HEK293T (cell line): Measurements from ENCODE around the gene INPP5D.

Experiments
- CTCF ChIA-PET: fragments of 350-600 bp; formaldehyde crosslinking; extraction: SDS; loops from one replicate; lab custom pipeline; 2021; ENCODE audit warnings: antibody characterized with exemption, inconsistent platforms; lab: Yijun Ruan, JAX
- POLR2A ChIA-PET: fragments of 350-600 bp; formaldehyde crosslinking; extraction: SDS; loops from one replicate; lab custom pipeline; 2020; ENCODE audit warnings: antibody characterized with exemption, inconsistent platforms; lab: Yijun Ruan, JAX
- DNase-seq: peaks from one replicate; pipeline ENCODE4 v3.0.0; 2012; ENCODE audit warnings: mixed read lengths; ENCODE audit errors: extremely low spot score
- ARNT ChIP-seq: fragments of 450-650 bp; IDR thresholded peaks from 2 replicates; pipeline ENCODE4 v1.6.1; 2017; ENCODE audit warnings: mild to moderate bottlenecking
- BHLHE40 ChIP-seq: fragments of 450-650 bp; IDR thresholded peaks from 2 replicates; pipeline ENCODE4 v1.6.1; 2016; ENCODE audit warnings: mild to moderate bottlenecking, moderate library complexity, borderline replicate concordance
- CTBP1 ChIP-seq: fragments of 450-650 bp; IDR thresholded peaks from 2 replicates; pipeline ENCODE4 v1.6.1; 2016; ENCODE audit warnings: borderline replicate concordance
- ELF4 ChIP-seq: fragments of 450-650 bp; IDR thresholded peaks from 2 replicates; pipeline ENCODE4 v1.6.1; 2017; ENCODE audit warnings: antibody characterized with exemption
- FOXA1 ChIP-seq: fragments of 450-650 bp; IDR thresholded peaks from 2 replicates; pipeline ENCODE4 v1.6.1; 2016; ENCODE audit warnings: mild to moderate bottlenecking
- FOXK2 ChIP-seq: fragments of 450-650 bp; IDR thresholded peaks from 2 replicates; pipeline ENCODE4 v1.6.1; 2016; ENCODE audit warnings: mild to moderate bottlenecking
- FOXM1 ChIP-seq: fragments of 450-650 bp; IDR thresholded peaks from 2 replicates; pipeline ENCODE4 v1.6.1; 2017; ENCODE audit warnings: mild to moderate bottlenecking, borderline replicate concordance
- HDGF ChIP-seq: fragments of 450-650 bp; IDR thresholded peaks from 2 replicates; pipeline ENCODE4 v1.6.1; 2017; ENCODE audit warnings: antibody characterized with exemption, borderline replicate concordance
- L3MBTL2 ChIP-seq: fragments of 450-650 bp; conservative IDR thresholded peaks from 2 replicates; pipeline ENCODE4 v1.6.1; 2016; ENCODE audit warnings: mild to moderate bottlenecking
- LEF1 ChIP-seq: fragments of 450-650 bp; IDR thresholded peaks from 2 replicates; pipeline ENCODE4 v1.6.1; 2017; ENCODE audit warnings: mild to moderate bottlenecking, borderline replicate concordance
- NFRKB ChIP-seq: fragments of 450-650 bp; IDR thresholded peaks from 2 replicates; pipeline ENCODE4 v1.6.1; 2016; ENCODE audit warnings: mild to moderate bottlenecking, moderate library complexity
- SP1 ChIP-seq: fragments of 450-650 bp; IDR thresholded peaks from 2 replicates; pipeline ENCODE4 v1.6.1; 2017
- SUZ12 ChIP-seq: fragments of 450-650 bp; IDR thresholded peaks from 2 replicates; pipeline ENCODE4 v1.6.1; 2016; ENCODE audit warnings: mild to moderate bottlenecking
- TARDBP ChIP-seq: fragments of 450-650 bp; IDR thresholded peaks from 2 replicates; pipeline ENCODE4 v1.6.1; 2016
- ZNF384 ChIP-seq: fragments of 450-650 bp; IDR thresholded peaks from 2 replicates; pipeline ENCODE4 v1.6.1; 2016
- TF ChIP-seq, protein P1 (sequence below): fragments of 450-650 bp; IDR thresholded peaks from 2 replicates; pipeline ENCODE4 v1.6.1; 2016

The INPP5D gene

DNA sequence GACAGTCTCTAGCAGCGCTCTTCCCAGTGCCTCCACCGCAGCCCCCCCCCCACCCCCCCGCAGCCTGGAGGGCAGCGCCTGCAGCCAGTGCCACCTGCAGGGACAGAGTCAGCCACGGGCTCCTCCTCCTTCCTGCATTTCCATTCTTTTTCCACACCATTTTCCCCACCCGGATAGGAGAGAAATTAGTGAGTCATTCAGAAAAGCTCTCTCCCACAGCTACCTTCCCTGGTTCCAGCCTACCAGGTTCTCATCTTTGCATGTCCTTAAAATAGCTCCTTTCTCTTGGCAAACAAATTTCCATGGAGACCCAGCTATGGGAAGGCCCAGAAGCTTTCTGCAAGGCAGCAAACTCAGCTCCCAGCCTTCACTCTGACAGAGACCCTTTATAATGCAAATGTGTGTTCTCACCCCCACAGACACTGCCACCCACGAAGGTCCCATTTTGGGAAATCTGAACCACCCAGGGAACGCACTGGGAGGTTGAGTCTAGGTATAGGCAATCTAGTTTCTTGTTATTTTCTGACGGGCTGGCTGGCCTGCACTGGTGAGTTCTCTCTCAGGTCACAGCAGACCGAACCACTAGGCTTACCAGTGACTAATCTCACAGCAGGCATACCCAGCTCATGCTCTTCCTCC lies 149.5 kb downstream of the INPP5D start:
- TF ChIP-seq NFRKB (no peak), FOXA1 (no peak), FOXK2 (no peak), ELF4 (no peak), LEF1 (no peak), ARNT (no peak), BHLHE40 (no peak), SUZ12 (no peak), L3MBTL2 (no peak), SP1 (no peak), ZNF384 (no peak), FOXM1 (no peak), HDGF (no peak), TARDBP (no peak), CTBP1 (no peak)
- TF ChIP-seq, protein P1, sequence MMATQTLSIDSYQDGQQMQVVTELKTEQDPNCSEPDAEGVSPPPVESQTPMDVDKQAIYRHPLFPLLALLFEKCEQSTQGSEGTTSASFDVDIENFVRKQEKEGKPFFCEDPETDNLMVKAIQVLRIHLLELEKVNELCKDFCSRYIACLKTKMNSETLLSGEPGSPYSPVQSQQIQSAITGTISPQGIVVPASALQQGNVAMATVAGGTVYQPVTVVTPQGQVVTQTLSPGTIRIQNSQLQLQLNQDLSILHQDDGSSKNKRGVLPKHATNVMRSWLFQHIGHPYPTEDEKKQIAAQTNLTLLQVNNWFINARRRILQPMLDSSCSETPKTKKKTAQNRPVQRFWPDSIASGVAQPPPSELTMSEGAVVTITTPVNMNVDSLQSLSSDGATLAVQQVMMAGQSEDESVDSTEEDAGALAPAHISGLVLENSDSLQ: no peak
- DNase-seq: no peak

DNA sequence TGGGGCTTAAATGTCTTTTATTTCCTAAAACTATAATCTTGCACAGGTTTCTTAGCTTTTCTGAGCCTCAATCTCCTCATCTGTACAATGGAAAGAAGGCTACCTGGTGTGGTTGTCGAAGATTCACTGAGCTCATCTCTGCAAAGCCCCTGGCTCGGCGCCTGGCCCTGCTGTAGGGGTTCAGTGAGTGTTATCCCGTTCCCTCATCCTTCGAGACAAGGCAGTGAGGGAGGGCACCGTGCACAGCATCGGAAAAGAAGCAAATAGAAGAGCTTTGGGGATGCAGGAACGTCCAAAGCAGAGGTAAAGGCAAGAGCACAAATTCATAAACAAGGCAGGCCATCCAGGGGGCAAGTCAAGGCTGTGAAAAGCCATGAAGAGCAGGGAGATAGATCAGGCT lies 150.1 kb downstream of the INPP5D start:
- POLR2A ChIA-PET: no interaction called here
- CTCF ChIA-PET: no interaction called here
- DNase-seq: no peak
- TF ChIP-seq, protein P1: no peak
- no peak for TF ChIP-seq ZNF384

More for the DNA sequence above, 149.5 kb downstream of the INPP5D start:
- ChIA-PET POLR2A (no interaction called here), CTCF (no interaction called here)

DNA sequence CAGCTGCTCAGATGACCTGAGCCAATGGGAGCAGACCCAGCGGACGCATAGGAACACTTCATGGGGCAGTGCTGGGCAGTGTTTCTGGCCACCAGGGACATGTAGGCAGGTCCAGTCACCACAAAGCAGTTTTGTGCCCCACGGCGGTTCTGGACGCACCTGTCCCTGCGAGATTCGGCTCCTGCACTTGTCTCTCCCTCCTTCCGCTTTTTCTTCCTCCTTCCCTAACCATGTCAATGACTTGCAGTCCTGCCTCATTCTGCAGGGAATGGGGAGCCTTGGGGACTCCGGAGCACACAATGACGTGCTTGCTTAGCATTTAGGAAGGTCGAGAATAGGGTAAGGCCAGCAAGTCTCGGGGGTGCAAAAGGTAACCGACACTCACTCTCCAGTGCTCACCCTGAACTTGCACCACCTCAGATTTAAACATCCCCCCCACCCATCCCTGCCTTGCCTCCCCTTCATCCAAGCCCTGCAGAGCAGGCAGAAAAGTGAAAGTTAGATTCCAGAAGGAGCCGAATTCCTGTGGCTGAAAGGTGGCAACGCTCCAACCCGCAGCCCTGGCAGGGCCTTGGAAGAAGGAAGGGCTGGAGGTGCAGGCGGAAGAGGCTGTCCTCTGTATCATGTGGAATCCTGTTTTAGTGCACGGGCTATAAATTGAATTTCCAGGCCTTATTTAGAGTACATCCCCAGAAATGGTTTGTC lies 150.9 kb downstream of the INPP5D start:
- CTCF ChIA-PET: no interaction called here
- POLR2A ChIA-PET: no interaction called here
- TF ChIP-seq L3MBTL2 (no peak), SUZ12 (no peak), FOXA1 (no peak), FOXK2 (no peak), FOXM1 (no peak), LEF1 (no peak), TARDBP (no peak), HDGF (no peak), BHLHE40 (no peak), SP1 (no peak), ARNT (no peak), ZNF384 (no peak), CTBP1 (no peak), ELF4 (no peak)
- TF ChIP-seq, protein P1: no peak
- no peak for DNase-seq

DNA sequence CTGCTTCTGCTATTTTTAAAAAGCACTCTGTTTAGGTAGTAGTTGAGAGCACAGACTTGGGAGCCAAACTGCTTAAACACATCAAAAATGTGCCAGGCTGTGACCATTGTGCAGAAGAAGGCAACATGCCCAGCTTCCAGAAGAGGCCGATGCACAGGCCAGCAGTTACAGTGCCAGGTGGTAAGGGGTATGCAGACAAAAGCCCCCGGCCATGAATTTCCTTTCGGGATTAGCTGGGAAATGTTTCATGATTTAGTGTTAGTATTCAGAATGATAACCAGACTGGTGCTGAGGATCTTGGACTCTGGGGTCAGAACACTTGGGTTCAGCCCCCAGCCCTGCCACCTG lies 151.4 kb downstream of the INPP5D start:
- TF ChIP-seq TARDBP: no peak
- no peak for TF ChIP-seq ELF4
- no peak for TF ChIP-seq L3MBTL2
- no peak for TF ChIP-seq SP1
- TF ChIP-seq ZNF384: no peak
- TF ChIP-seq, protein P1: no peak
- no peak for TF ChIP-seq LEF1
- no peak for DNase-seq
- ChIA-PET CTCF (no interaction called here), POLR2A (no interaction called here)

DNA sequence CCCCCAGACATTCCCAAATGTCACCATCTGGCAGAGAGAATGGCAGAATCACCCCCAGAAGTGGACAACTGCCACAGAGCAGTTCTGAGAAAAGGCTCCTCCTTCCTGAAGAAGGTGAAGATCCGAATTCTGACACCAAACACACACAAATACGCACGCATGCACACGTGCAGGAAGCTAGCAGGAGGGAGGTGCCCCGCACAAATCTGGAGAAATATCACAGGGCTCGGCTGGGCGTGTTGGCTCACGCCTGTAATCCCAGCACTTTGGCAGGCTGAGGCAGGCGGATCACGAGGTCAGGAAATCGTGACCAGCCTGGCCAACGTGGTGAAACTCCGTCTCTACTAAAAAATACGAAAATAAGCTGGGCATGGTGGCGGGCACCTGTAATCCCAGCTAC lies 152.9 kb downstream of the INPP5D start:
- TF ChIP-seq, protein P1: no peak
- DNase-seq: no peak
- ChIA-PET CTCF (no interaction called here), POLR2A (no interaction called here)

DNA sequence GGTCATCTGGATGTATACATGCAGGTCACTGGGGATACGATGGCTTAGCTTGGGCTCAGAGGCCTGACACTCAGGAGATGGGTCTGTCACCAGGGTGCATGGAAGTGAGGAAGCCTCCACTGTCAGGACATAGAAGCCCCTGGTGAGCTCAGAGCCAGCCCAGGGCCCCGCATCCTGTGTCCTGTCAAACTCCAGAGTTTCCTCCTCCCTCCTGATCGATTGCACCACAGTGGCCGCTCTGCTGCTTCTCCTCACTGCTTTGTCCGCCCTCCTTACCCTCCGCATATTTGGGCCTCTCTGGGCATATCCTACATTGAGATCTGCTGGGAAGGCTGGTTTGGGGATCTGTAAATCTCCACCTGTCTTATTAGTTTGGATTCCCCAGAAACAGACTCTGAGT lies 153.8 kb downstream of the INPP5D start:
- ChIA-PET POLR2A (no interaction called here), CTCF (no interaction called here)
- no peak for DNase-seq
- TF ChIP-seq HDGF (no peak), TARDBP (no peak), SP1 (no peak), FOXA1 (no peak), NFRKB (no peak), FOXM1 (no peak)
- TF ChIP-seq, protein P1: no peak
